Measurements from ENCODE around the gene KCNIP1.

Gene KCNIP1

GRCh38 chr5:170582644-170583330 lies 79.0 kb downstream of the KCNIP1 start:
- H3K4me3 ChIP-seq (ENCODE audit: low read length, poor library complexity, severe bottlenecking) = no peak overlapping the region
- H3K27me3 ChIP-seq (ENCODE audit: insufficient read depth, low read length, poor library complexity, severe bottlenecking) = no peaks in the 10 kb centered on the region
- no peak overlapping the region for H3K9ac ChIP-seq (ENCODE audit: low read depth, low read length, poor library complexity, severe bottlenecking)
- H3K9me2 ChIP-seq (replicated peaks; ENCODE audit: low read depth, low read length) = no peaks in the 10 kb centered on the region
- no peaks in the 10 kb centered on the region for H3K4me1 ChIP-seq (ENCODE audit: insufficient read depth, low read length, poor library complexity, severe bottlenecking)
- no peak overlapping the region for H3K4me2 ChIP-seq (ENCODE audit: low read depth, low read length, poor library complexity, severe bottlenecking)
- no peaks in the 10 kb centered on the region for H4K20me1 ChIP-seq (ENCODE audit: insufficient read depth, low read length, poor library complexity, severe bottlenecking)
- no peaks in the 10 kb centered on the region for H3K9me3 ChIP-seq (ENCODE audit: insufficient read depth, low read depth, low read length)
- H3K79me2 ChIP-seq (ENCODE audit: insufficient read depth, low read length) = no peaks in the 10 kb centered on the region
- TF ChIP-seq EZH2phosphoT487 (IDR thresholded peaks at IDR 0.05; ENCODE audit: borderline replicate concordance) (no peak), CTCF (conservative IDR thresholded peaks at IDR 0.05; ENCODE audit: low read length) (no peak)
- H2AFZ ChIP-seq (ENCODE audit: low read length) = no peak overlapping the region
- H3F3A ChIP-seq (ENCODE audit: low read depth) = no peaks in the 10 kb centered on the region
- no peaks in the 10 kb centered on the region for H3K36me3 ChIP-seq (ENCODE audit: insufficient read depth, low read length)

GRCh38 chr5:170584003-170584402 lies 80.2 kb downstream of the KCNIP1 start:
- Histone ChIP-seq H4K20me1 (ENCODE audit: insufficient read depth, low read length, poor library complexity, severe bottlenecking) (no peaks in the 10 kb centered on the region), H3K4me3 (ENCODE audit: low read length, poor library complexity, severe bottlenecking) (no peak overlapping the region), H3K36me3 (ENCODE audit: insufficient read depth, low read length) (no peaks in the 10 kb centered on the region), H2AFZ (ENCODE audit: low read length) (no peak overlapping the region), H3K4me2 (ENCODE audit: low read depth, low read length, poor library complexity, severe bottlenecking) (no peak overlapping the region), H3F3A (ENCODE audit: low read depth) (no peaks in the 10 kb centered on the region), H3K4me1 (ENCODE audit: insufficient read depth, low read length, poor library complexity, severe bottlenecking) (no peaks in the 10 kb centered on the region), H3K9me3 (ENCODE audit: insufficient read depth, low read depth, low read length) (no peaks in the 10 kb centered on the region), H3K9ac (ENCODE audit: low read depth, low read length, poor library complexity, severe bottlenecking) (no peak overlapping the region), H3K79me2 (ENCODE audit: insufficient read depth, low read length) (no peaks in the 10 kb centered on the region), H3K9me2 (replicated peaks; ENCODE audit: low read depth, low read length) (no peaks in the 10 kb centered on the region), H3K27me3 (ENCODE audit: insufficient read depth, low read length, poor library complexity, severe bottlenecking) (no peaks in the 10 kb centered on the region)
- TF ChIP-seq CTCF (conservative IDR thresholded peaks at IDR 0.05; ENCODE audit: low read length) (no peak), EZH2phosphoT487 (IDR thresholded peaks at IDR 0.05; ENCODE audit: borderline replicate concordance) (no peak)

GRCh38 chr5:170584450-170585058 lies 80.7 kb downstream of the KCNIP1 start:
- Histone ChIP-seq H3K79me2 (ENCODE audit: insufficient read depth, low read length) (no peaks in the 10 kb centered on the region), H3K9me3 (ENCODE audit: insufficient read depth, low read depth, low read length) (no peaks in the 10 kb centered on the region), H3K4me3 (ENCODE audit: low read length, poor library complexity, severe bottlenecking) (no peak overlapping the region), H3K4me2 (ENCODE audit: low read depth, low read length, poor library complexity, severe bottlenecking) (no peak overlapping the region), H3F3A (ENCODE audit: low read depth) (no peaks in the 10 kb centered on the region), H3K27me3 (ENCODE audit: insufficient read depth, low read length, poor library complexity, severe bottlenecking) (no peaks in the 10 kb centered on the region), H2AFZ (ENCODE audit: low read length) (no peak overlapping the region), H3K9me2 (replicated peaks; ENCODE audit: low read depth, low read length) (no peaks in the 10 kb centered on the region), H3K4me1 (ENCODE audit: insufficient read depth, low read length, poor library complexity, severe bottlenecking) (no peaks in the 10 kb centered on the region), H3K36me3 (ENCODE audit: insufficient read depth, low read length) (no peaks in the 10 kb centered on the region), H4K20me1 (ENCODE audit: insufficient read depth, low read length, poor library complexity, severe bottlenecking) (no peaks in the 10 kb centered on the region), H3K9ac (ENCODE audit: low read depth, low read length, poor library complexity, severe bottlenecking) (no peak overlapping the region)
- TF ChIP-seq EZH2phosphoT487 (IDR thresholded peaks at IDR 0.05; ENCODE audit: borderline replicate concordance) (no peak), CTCF (conservative IDR thresholded peaks at IDR 0.05; ENCODE audit: low read length) (no peak)

All from Loucy (cell line).